RPMI8226 (cell line): Measurements from ENCODE around the gene DAG1.
A peak's percentile ranks its signal among the peaks of the same experiment; 100 is the strongest.

ENCODE experiments used
- DNase-seq: peaks from one replicate; pipeline ENCODE4 v3.0.0-alpha.2; 2015

DAG1 gene

DNA sequence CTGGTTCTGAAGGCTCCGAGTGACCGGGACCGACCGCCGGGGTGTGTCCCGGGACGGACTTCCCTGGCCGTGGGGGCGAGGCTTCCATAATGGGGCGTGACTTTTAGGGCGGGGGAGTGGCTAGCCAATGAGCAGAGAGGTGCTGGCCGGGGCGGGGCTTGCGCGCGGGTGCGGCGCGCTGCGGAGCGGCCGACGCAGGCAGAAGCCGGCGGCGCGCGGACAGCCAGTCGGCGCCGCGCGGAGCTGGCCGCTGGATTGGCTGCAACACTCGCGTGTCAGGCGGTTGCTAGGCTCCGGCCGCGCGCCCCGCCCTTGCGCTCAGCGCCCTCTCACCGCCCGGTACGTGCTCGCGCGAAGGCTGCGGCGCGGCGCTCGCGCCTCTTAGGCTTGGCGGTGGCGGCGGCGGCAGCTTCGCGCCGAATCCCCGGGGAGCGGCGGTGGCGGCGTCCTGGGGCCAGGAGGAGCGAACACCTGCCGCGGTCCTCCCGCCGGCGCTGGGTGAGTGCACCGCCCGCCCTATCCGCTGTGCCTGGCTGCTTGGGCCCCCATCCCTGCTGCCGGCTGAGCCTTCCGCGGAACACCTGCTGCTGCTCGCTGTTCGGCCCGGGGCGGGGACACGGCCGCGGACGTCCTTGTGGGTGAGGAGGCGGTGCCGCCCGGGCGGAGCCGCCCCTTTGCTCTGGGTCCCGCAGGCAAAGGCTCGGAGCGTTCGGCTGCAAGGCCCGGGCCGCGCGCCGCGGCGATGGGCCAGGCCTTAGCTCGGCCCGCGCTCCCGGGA, at the start of gene DAG1:
DAG1 (plus strand) TSS at position 332 of the 778 bp plus-strand sequence. CDS start 40,268 bp downstream, outside the sequence.
- peak; percentile 97 for DNase-seq

DNA sequence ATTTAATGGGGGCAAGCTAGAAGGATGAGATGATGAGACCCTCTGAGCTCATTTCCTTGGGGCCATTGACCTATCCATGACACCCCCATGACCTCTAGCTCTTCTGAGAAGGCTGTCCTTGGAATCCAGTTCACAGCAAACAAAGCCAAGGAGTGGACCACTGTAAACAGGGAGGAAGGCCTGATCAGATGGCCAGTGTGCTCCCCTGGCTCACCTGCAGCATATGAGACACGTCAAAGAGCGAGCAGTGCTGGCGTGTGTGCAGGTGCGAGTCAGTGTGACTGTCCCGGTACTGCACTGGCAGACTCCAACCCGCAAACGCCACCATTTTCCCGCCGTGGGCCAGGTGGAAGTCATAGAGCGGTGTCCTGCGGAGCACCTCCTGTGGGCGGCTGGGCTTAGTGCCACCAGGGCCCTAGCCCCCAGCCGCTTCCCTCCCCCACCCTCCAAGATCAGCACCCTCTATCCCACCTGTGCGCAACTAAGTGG, 48.1 kb upstream of the DAG1 start:
- DNase-seq = no peak

DNA sequence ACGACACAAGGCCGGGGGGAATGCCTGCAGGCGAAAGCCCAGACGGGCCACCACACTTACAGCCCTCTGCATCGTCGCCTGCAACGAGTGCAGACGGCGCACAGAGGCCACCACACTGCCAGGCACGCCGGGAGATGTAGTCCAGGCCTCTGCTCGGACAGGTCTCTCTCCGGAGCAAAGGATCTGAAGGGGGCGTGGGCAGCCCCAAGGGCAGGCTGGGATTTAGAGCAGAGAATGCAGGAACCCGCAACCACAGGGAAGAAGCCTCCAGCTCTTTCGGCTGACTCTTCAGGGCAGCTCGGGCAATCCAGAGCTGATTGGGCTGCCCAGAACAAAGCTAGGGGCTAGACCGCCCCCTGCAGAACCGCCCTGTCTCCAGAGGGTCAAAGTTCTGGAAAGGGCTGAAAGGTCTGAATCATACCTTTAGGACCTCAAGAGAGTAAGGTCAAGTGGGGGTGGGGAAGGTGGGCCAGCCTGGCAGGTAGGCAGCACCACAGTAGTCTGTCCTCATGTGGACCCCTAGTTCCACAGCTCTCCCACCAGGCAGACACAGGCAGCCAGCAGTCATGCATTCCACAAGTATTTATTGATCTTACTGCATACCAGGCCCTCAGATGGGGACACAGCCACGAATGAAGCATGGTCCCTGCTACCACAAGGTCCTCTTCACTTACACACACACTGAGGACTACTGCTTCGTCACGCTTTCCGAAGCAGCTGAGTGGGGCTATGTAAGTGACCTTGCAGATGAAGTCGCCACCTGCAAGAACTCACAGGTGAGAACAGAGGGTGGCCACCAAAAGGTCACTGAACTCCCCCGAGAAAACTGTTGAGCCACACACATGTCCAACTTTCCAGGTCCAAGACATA, 47.5 kb upstream of the DAG1 start, which contains the start of gene AMT:
AMT (minus strand) TSS at position 95 of the 870 bp plus-strand sequence; CDS start at position 72, 23 bp downstream.
- DNase-seq = no peak

DNA sequence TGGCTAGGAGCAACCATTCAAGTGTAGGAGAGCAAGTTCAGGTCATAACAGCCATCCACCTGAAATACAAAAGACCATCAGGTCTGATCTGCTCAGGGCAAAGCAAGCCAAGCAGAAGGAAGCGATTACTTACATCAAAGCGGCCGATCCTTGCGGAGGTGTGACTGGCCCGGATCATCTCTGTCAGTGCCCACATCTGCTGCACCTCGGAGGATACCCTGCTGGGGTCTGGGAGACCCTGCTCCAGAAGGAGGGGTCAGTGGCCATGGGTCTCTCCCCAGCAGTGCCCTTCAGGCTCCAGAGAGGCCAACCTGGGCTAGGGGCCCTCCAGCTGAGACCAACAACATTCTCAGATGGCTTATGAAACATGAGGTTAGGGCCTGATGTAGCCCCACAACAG, 45.3 kb upstream of the DAG1 start:
- no peak for DNase-seq

DNA sequence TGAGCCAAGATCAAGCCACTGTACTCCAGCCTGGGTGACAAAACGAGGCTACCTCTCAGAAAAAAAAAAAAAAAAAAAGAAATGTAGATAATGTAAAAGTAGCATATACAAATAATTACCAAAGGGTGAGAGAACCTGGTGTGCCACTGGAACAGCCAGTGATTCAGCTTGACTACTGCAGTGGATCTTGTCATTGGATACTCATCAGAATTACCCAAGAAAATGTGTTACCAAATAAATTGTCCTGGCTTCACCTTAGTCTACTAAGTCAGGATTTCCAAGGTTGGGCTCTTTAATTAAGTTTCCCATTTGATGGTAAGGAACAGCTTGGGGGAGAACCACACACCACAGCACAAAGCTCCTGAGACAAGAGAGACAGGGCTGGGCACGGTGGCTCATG, 42.5 kb upstream of the DAG1 start:
- no peak for DNase-seq

DNA sequence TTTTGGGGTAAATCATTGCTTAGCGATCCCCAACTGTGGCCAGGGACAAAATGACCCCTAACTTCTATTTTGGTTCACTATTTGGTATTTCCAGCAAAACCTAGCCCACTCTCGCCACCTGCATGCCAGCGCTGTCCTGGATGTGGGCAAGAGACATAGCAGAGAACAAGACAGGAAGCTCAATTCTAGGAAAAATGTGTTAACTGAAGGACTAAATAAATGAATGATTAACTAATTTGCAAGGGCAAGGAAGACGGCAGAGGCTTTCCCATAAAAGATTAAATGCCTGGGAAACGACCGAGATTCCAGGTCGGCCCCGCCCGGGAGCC, 41.4 kb upstream of the DAG1 start:
- DNase-seq = no peak

DNA sequence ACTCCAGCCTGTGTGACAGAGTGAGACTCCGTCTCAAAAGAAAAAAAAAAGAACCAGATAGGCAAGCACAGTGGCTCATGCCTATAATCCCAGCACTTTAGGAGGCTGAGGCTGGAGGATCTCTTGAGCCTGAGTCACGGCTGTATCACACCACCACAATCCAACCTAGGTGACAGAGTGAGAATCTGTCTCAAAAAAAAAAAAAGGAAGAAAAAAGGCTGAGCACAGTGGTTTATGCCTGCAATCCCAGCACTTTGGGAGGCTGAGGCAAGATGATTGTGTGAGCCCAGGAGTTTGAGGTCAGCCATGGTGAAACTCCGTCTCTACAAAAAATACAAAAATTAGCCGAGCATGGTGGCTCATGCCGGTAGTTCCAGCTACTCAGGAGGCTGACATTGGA, 35.3 kb upstream of the DAG1 start:
- DNase-seq = no peak

DNA sequence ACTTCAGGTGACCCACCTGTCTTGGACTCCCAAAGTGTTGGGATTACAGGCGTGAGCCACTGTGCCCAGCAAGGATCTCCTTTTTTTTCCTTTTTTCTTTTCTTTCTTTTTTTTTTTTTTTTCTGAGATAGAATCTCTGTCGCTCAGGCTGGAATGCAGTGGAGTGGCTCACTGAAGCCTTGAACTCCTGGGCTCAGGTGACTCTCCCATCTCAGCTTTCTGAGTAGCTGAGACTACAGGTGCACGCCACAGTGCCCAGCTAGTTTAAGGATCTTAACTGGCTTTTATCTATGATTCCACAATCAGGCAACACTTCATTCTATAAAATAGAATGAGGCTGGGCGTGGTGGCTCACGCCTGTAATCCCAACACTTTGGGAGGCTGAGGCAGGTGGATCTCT, 24.7 kb upstream of the DAG1 start:
- no peak for DNase-seq

DNA sequence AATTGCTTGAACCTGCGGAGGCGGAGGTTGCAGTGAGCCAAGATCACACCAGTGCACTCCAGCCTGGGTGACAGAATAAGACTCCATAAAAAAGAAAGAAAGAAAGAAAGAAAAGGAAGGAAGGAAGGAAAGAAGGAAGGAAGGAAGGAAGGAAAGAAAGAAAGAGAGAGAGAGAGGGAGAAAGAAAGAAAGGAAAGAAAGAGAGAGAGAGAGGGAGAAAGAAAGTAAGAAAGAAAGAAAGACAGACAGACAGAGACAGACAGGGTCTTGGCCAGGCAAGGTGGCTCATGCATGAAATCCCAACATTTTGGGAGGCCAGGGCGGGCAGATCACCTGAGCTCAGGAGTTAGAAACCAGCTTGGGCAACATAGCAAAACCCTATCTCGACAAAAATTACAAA, 16.4 kb upstream of the DAG1 start:
- no peak for DNase-seq

DNA sequence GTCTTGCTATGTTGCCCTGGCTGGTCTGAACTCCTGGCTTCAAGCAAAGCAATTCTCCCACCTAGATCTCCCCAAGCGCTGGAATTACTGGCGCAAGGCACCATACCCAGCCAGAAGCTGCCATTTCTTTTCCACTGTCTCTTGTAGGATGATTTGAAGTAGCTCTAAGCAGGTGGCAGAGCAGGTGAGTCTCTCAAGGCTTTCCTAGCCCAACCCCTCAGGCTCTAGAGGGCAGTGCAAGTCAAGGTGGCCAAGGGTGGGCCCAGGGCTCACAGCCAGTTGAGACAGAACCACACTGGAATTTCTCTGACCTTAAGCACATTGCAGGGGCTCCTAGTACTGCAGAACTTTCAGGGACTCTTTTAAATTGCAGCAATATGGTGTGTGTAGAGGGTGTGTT, 15.6 kb upstream of the DAG1 start:
- peak; percentile 49 for DNase-seq

DNA sequence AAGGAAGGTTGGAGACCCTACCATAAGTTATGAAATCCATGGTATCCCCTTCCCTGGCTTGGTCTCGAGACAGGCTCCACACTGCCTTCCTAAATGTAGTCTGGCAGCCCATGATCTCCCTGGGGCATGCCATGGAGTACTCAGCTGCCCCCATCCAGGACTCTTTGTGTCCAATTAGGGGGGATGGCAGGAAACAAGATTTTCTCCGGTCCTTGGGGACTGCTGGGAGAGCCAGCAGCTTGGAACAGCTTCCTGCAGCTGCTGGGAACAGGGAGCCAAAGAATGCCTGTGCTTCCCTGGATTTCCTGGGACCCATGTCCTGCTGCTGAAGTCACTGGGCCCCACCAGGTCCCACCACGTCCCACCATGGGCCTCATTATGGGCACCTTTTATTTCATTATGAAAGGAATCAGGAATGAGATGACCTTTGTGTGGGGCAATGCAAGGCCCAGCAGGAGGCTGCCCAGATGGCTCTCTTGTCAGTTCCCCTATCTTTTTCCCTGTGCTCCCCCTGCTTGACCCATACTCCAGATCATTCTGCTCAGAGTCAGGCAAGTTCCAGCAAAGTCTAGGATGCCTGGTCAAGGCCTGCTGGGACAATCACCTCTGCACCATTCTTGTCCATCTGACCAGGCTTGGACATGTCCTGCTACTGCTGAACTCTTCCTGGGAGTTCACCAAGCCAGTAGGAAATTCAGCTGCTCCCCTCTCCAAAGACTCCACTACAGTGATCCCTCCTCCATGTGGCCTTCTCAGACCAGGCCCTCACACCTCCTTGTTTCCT, 15.0 kb upstream of the DAG1 start:
- no peak for DNase-seq

DNA sequence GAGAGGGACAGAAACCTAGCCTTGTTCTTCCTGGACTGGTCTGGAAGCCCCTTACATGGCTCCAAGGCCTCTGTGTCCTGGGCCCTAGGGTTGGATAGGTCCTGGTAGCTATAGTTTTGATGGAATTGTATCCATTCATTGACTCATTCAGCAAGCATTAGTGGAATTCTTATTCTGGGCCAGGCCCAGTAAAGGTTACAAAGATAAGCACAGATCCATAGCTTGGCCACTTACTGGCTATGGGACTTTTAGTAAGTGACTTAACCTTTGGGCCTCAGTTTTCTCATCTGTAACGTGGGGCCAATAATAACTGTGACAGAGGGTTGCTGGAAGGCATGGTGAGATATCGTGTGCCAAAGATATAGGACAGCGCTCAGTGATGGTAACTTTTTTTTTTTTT, 13.6 kb upstream of the DAG1 start:
- DNase-seq = no peak

DNA sequence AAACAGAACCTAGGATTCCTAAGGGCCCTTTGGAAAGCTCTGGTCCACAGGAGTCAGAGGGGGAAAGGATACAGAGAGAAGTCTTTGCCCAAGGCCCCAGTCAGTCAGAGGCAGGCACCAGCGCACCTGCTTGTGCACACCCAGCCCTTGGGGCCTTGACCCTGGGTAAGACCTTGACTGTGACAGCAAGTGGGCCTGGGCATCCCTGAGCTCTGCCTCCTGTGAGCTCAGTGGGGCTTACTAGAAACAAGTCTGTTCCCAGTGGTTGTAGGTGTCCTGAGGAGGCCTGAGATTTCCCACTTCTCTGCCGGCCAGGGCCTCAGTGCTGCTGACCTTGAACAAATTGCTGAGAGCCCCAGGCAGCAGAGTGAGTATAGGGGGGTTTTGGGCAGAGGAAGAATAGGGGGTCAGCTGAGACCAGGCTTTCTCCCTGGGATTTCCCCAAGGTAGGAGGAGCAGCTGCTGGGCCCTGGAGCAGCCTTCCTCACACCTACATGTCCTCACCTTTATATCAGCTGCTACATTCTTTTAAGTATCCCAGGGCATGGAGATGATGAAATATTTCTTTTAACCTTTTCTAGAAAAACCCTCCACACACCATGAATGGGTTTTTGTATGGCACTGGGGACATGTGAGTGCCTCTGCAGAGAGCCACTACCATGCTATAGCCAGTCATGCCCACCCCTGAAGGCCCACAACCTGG, 9.7 kb upstream of the DAG1 start:
- DNase-seq = no peak

DNA sequence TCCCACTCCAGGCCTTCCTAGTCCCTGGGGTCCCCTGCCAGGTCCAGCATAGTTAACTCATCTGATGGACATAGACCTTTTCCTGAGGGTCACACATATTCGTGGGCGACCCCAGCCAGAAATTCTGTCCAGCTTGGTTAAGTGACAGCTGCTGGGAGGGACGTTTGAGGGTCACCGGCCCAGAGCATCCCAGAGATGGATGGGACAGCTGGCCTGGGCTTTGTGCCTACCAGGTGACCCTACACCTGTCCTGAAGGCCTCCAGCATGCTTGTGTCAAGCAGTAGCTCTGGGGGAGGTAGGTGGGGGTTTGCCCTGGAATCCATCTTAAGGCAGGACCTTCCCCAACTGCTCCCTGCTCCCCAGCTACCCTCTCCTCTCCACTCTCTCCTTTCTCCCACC, 9.1 kb upstream of the DAG1 start:
- no peak for DNase-seq

DNA sequence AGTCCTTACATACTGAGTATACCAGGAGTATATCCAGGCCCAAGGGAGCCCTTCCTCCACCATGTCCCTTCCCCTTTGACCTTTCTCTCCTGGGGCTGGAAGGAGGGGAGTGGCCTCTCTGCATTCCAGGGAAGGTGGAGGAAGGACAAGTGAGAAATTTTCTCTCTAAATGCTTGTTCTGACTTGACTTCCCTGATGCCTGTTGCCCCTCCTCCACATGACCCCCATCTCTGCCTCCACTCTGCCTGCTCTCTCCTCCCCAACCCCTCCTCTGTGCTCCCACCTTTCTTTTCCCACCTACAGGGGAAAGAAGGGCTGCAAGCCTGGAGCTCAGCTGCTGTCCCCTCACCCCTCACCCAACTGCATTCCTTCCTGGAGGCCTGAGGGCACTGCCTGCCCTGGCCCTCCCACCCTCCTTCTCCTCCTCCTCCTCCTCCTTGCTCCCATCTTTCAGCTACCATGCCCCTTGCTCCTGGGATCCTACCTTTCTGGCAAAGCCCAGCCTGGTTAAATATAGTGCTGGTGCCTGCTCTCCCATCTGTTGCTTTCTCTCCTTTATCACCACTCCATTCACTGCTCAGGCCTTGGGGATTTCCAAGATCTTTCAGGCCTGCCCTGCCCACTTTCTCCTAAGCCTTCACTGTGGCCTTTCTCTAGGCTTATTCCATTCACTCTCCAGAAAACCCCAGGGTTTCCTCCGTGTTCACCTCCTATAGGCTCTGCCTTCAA, 8.5 kb upstream of the DAG1 start:
- no peak for DNase-seq

DNA sequence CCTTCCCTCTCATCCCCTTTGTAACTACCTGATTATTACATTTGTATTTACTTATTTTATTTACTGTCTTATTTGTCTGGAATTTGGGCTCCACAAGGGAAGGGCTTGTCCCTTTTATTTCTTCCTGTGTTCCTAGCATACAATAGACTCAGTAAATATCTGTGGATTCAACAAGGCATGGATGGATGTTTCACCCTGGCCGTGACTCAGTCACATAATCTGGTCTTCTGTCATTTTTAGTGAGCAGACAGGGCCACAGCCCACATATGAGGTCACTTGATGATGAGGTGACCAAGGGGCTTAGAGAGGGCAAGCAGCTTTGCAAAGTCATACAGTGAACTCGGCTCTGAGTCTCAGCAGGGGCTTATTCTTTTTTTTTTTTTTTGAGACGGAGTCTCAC, 7.8 kb upstream of the DAG1 start:
- DNase-seq = no peak

DNA sequence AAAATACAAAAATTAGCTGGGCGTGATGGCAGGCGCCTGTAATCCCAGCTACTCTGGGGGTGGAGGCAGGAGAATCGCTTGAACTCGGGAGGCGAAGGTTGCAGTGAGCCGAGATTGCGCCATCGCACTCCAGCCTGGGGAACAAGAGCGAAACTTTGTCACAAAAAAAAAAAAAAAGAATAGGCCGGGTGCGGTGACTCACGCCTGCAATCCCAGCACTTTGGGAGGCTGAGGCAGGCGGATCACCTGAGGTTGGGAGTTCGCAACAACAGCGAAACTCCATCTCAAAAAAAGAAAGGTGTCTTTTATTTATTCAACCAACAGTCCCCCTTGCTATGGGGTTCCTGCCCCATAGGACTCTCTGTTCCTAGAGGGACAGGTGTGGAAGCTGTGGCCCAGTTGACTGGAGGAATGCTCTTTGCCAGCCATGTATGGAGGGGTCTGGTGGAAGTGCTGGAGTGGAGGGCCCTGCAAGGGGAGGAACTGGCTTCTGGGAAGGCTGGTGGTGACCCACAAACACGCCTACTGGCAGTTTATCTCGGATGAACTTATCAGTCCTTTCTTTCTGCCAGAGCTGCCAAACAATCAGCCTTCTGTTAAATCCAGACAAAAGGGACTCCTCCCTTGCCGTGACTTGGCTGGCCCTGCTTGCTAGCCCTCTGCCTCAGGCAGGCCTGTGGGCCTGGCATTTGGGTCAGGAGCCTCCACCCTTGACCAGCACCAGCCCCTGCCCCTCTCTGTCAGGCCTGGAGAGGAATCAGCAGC, 4.6 kb upstream of the DAG1 start:
- no peak for DNase-seq

DNA sequence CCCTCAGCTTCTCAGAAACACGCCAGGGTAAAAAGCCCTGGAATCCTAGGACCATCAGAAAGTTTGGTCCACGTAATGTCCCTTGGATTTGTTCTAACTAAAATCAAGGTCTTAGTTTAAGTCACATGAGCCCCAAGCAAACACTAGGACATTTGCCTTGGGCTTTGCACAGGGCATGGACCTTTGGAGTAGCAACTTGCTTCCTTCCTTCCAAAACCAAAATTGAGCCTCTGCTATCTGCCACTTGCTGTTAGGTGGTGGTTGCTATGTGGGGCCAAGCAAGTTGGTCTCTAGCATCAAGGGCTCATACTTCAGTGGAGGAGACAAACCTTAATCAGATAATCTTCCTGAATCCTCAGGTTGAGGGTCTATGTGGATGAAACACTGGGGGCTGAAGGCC, 4.0 kb upstream of the DAG1 start:
- no peak for DNase-seq

DNA sequence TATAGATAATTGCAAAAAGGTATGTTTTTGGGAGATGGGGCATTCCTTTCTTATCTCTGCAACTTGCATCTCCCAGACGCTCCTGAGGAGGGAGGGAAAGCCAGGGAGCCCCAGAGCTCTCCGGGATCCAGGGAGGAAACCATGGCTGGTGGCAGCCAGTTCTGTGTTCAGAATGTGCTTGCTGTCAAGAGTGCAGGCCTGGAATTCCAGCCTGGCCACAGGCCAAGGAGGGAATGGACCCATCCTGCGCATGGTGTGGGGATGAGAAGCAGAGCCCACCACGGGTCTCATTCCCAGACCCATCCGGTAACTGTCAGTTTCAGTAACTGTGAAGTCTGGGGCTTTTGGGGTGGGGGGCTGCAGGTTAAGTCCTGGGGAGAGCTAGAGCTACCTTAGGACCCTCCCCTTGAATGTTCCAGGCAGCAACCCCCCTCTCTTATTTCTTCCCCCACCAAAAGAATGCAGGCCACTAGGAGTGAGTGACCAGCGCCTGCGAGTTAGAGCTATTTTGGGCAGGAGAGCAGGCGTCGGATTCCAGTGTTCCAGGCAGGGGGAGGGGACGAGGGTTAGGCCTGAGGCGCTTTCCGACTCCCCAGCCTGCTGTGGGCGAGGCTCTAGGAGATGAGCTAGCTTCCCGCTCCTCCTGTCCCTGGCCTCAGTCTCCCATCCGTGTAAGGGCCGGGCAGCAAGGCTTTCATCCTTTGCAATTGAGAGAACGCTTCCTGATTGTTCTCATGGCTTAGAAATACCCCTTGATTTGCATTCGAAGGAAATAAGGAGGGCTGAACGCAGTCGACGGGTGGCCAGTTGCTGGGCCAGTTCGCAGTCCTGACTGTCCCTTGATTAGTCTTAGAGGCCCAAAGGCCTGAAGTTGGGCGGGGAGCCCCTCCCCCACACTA, 781 bp upstream of the DAG1 start:
- no peak for DNase-seq
